H9 (cell line): ENCODE measurements around the gene SPTBN5. TPM values are rescaled to one million over a fixed set of nuclear protein-coding genes. Genes with fewer than 3 reads are reported as not detected.

Experiments used
- DNase-seq: peaks from one replicate; pipeline ENCODE4 v3.0.0-alpha.2; 2017
- H2AFZ ChIP-seq: one replicate; pipeline ENCODE4 v1.6.1; 2013; ENCODE audit warnings: mild to moderate bottlenecking, low read length, control low read depth, moderate library complexity
- H2AK5ac ChIP-seq: 2 replicates; pipeline ENCODE4 v1.6.1; 2013; ENCODE audit warnings: low read length, control low read depth, mixed read lengths; ENCODE audit not compliant: insufficient read length
- H2BK120ac ChIP-seq: one replicate; pipeline ENCODE4 v1.6.1; 2013; ENCODE audit warnings: low read depth, mild to moderate bottlenecking, low read length, control low read depth, inconsistent platforms; ENCODE audit not compliant: poor library complexity, severe bottlenecking
- H2BK12ac ChIP-seq: 2 replicates; pipeline ENCODE4 v1.6.1; 2013; ENCODE audit warnings: low read length, control low read depth, mixed read lengths, low read depth; ENCODE audit not compliant: insufficient read length
- H2BK15ac ChIP-seq: 2 replicates; pipeline ENCODE4 v1.6.1; 2013; ENCODE audit warnings: low read depth, low read length, control low read depth
- H2BK20ac ChIP-seq: one replicate; pipeline ENCODE4 v1.6.1; 2013; ENCODE audit warnings: low read depth, mild to moderate bottlenecking, low read length, control low read depth, inconsistent platforms; ENCODE audit not compliant: poor library complexity, severe bottlenecking
- H2BK5ac ChIP-seq: 2 replicates; pipeline ENCODE4 v1.6.1; 2013; ENCODE audit warnings: low read length, control low read depth, mixed read lengths; ENCODE audit not compliant: insufficient read length
- H3K14ac ChIP-seq: 2 replicates; pipeline ENCODE4 v1.6.1; 2013; ENCODE audit warnings: low read length, control low read depth; ENCODE audit not compliant: insufficient read depth
- H3K18ac ChIP-seq: 2 replicates; pipeline ENCODE4 v1.6.1; 2013; ENCODE audit warnings: low read depth, mild to moderate bottlenecking, mixed read lengths, low read length, control low read depth; ENCODE audit not compliant: insufficient read length
- H3K23ac ChIP-seq: 2 replicates; pipeline ENCODE4 v1.6.1; 2013; ENCODE audit warnings: low read length, control low read depth, mixed read lengths, low read depth; ENCODE audit not compliant: insufficient read length
- H3K23me2 ChIP-seq: 2 replicates; pipeline ENCODE4 v1.6.1; 2013; ENCODE audit warnings: low read depth, mild to moderate bottlenecking, mixed read lengths, low read length, control low read depth; ENCODE audit not compliant: insufficient read length, poor library complexity, severe bottlenecking
- H3K27ac ChIP-seq: 2 replicates; pipeline ENCODE4 v1.5.1; 2013; ENCODE audit warnings: low read length, control low read depth, mixed read lengths, low read depth; ENCODE audit not compliant: insufficient read length
- H3K27me3 ChIP-seq: 2 replicates; pipeline ENCODE4 v1.6.1; 2013; ENCODE audit warnings: low read length, control low read depth, inconsistent platforms; ENCODE audit not compliant: insufficient read depth
- H3K4ac ChIP-seq: 2 replicates; pipeline ENCODE4 v1.6.1; 2013; ENCODE audit warnings: low read depth, mild to moderate bottlenecking, control low read depth, inconsistent platforms, low read length, moderate library complexity
- H3K4me1 ChIP-seq: 2 replicates; pipeline ENCODE4 v1.6.1; 2013; ENCODE audit warnings: low read length, control low read depth, inconsistent platforms; ENCODE audit not compliant: insufficient read depth
- H3K4me2 ChIP-seq: 2 replicates; pipeline ENCODE4 v1.6.1; 2013; ENCODE audit warnings: low read length, control low read depth, mixed read lengths; ENCODE audit not compliant: insufficient read length, insufficient read depth
- H3K56ac ChIP-seq: 2 replicates; pipeline ENCODE4 v1.6.1; 2013; ENCODE audit warnings: low read depth, mild to moderate bottlenecking, mixed read lengths, low read length, control low read depth; ENCODE audit not compliant: insufficient read length
- H3K79me1 ChIP-seq: 2 replicates; pipeline ENCODE4 v1.6.1; 2013; ENCODE audit warnings: low read depth, mild to moderate bottlenecking, moderate library complexity, low read length, control low read depth, inconsistent platforms; ENCODE audit not compliant: insufficient read depth, poor library complexity, severe bottlenecking
- H3K79me2 ChIP-seq: 2 replicates; pipeline ENCODE4 v1.6.1; 2013; ENCODE audit warnings: low read length, control low read depth, inconsistent platforms; ENCODE audit not compliant: insufficient read depth
- H3K9ac ChIP-seq: 2 replicates; pipeline ENCODE4 v1.6.1; 2013; ENCODE audit warnings: low read length, control low read depth, mixed read lengths; ENCODE audit not compliant: insufficient read length; ENCODE audit errors: extremely low read depth
- H3K9me3 ChIP-seq: one replicate; pipeline ENCODE4 v1.6.1; 2013; ENCODE audit warnings: low read depth, low read length, inconsistent platforms; ENCODE audit not compliant: control insufficient read depth
- H3T11ph ChIP-seq: one replicate; pipeline ENCODE4 v1.6.1; 2013; ENCODE audit warnings: mild to moderate bottlenecking, low read length, control low read depth, inconsistent platforms
- H4K20me1 ChIP-seq: one replicate; pipeline ENCODE4 v1.6.1; 2013; ENCODE audit not compliant: control insufficient read depth, insufficient read length, insufficient read depth
- H4K5ac ChIP-seq: 2 replicates; pipeline ENCODE4 v1.6.1; 2013; ENCODE audit warnings: low read depth, mild to moderate bottlenecking, mixed read lengths, low read length, control low read depth; ENCODE audit not compliant: insufficient read length
- H4K8ac ChIP-seq: replicated peaks from 2 replicates; pipeline ENCODE4 v1.6.1; 2013; ENCODE audit warnings: low read length, control low read depth, mixed read lengths, low read depth; ENCODE audit not compliant: insufficient read length
- H4K91ac ChIP-seq: 2 replicates; pipeline ENCODE4 v1.6.1; 2013; ENCODE audit warnings: low read depth, mild to moderate bottlenecking, moderate library complexity, mixed read lengths, low read length, control low read depth; ENCODE audit not compliant: insufficient read length
- H3K27ac Mint-ChIP-seq, 3 experiments: 2 replicates in 2 of 3; 3 replicates in 1 of 3; pipeline ENCODE4 v1.8.0; 2020 to 2021; ENCODE audit warnings: mixed read lengths in 3 of 3, mild to moderate bottlenecking in 1 of 3, moderate library complexity in 1 of 3
- H3K27me3 Mint-ChIP-seq: 2 replicates; pipeline ENCODE4 v1.8.0; 2021; ENCODE audit warnings: low read depth, mild to moderate bottlenecking, moderate library complexity, mixed read lengths
- H3K36me3 Mint-ChIP-seq, 3 experiments: 2 replicates in 2 of 3; 3 replicates in 1 of 3; pipeline ENCODE4 v1.8.0; 2020 to 2021; ENCODE audit warnings: low read depth in 3 of 3, mixed read lengths in 3 of 3; ENCODE audit not compliant: insufficient read depth in 1 of 3
- H3K4me1 Mint-ChIP-seq, 2 experiments: 2 replicates each; pipeline ENCODE4 v1.8.0; 2020; ENCODE audit warnings: mixed read lengths in 2 of 2
- H3K4me3 Mint-ChIP-seq, 2 experiments: 2 replicates in 1 of 2; 3 replicates in 1 of 2; pipeline ENCODE4 v1.8.0; 2020 to 2021; ENCODE audit warnings: mild to moderate bottlenecking in 2 of 2, mixed read lengths in 2 of 2, moderate library complexity in 1 of 2
- H3K9me3 Mint-ChIP-seq, 2 experiments: 2 replicates in 1 of 2; 3 replicates in 1 of 2; pipeline ENCODE4 v1.8.0; 2020; ENCODE audit warnings: mild to moderate bottlenecking in 2 of 2, mixed read lengths in 2 of 2, moderate library complexity in 1 of 2
- CTCF ChIP-seq: fragments of 200-600 bp; sonication (generic); conservative IDR thresholded peaks from 3 replicates; pipeline ENCODE4 v1.8.0; 2021; ENCODE audit warnings: antibody characterized with exemption, mild to moderate bottlenecking
- WGBS: extraction: QIAGEN DNeasy Blood & Tissue Kit; methylation state at CpG from one replicate; pipeline ENCODE4 v1.1.7; 2013; ENCODE audit warnings: missing lambda C conversion rate, low lambda C conversion rate, mixed read lengths; ENCODE audit not compliant: insufficient read length; ENCODE audit errors: extremely low coverage; 5-methylcytosine and 5-hydroxymethylcytosine counted together
- total RNA-seq: library from RNA; stranded (reverse); gene quantifications from 2 replicates; pipeline ENCODE4 v1.2.1, GENCODE V29; 2021

The SPTBN5 gene
- total RNA-seq, 1 experiment from 2014 or later = 0.90 TPM

- Histone ChIP-seq H2AFZ (no peak overlapping the region), H2BK120ac (no peak overlapping the region), H3K79me1 (no peaks in the 10 kb centered on the region), H3K14ac (no peak overlapping the region), H3K4ac (no peak overlapping the region), H4K8ac (no peak overlapping the region), H3K27ac (no peak overlapping the region), H4K91ac (no peak overlapping the region), H3K9ac (no peak overlapping the region), H3K79me2 (no peaks in the 10 kb centered on the region), H3K4me1 (no peaks in the 10 kb centered on the region), H2BK5ac (no peak overlapping the region), H4K5ac (no peak overlapping the region), H2AK5ac (no peak overlapping the region), H3K56ac (no peak overlapping the region), H4K20me1 (no peaks in the 10 kb centered on the region), H2BK12ac (no peak overlapping the region), H3K4me2 (no peak overlapping the region), H2BK15ac (no peak overlapping the region), H3K27me3 (no peaks in the 10 kb centered on the region), H3K23me2 (no peaks in the 10 kb centered on the region), H3T11ph (no peak overlapping the region), H3K18ac (no peak overlapping the region), H2BK20ac (no peak overlapping the region), H3K9me3 (no peaks in the 10 kb centered on the region), H3K23ac (no peak overlapping the region)
- H3K4me1 Mint-ChIP-seq = 0 out of 4 replicates have a peak, but pooled peaks cover 0 to 1% of the 10 kb centered on the region in 2 experiments
- no CpG with 5 or more reads among the region's 30 CpGs for WGBS
- peaks cover 4 to 30% (median 20%) of the 10 kb centered on the region in 3 experiments; a peak in 6 of 7 replicates for H3K36me3 Mint-ChIP-seq
- H3K27ac Mint-ChIP-seq = peak overlapping the region in 2 of 3 experiments; percentile 42 to 81; a peak in 2 of 7 replicates
- DNase-seq = no peak
- no peak for TF ChIP-seq CTCF
- no peaks in the 10 kb centered on the region for H3K9me3 Mint-ChIP-seq
- H3K4me3 Mint-ChIP-seq = no peak overlapping the region
- no peaks in the 10 kb centered on the region for H3K27me3 Mint-ChIP-seq
These were observed 25.5 kb upstream of the SPTBN5 start for GRCh38 chr15:41919201-41919820.
